Measurements from ENCODE around the gene KIF26A.
"Not testable (repeated sequence)": the region's sequence is repeated elsewhere in the genome, so short reads cannot be mapped to it uniquely, and the experiment has no call there.

KIF26A gene

GRCh38 chr14:104225278-104226190 lies 87.1 kb downstream of the KIF26A start:
- not testable (repeated sequence) for DNase-seq

- no peak for DNase-seq
Measured at GRCh38 chr14:104226421-104227383, 88.3 kb downstream of the KIF26A start.

- no peak for DNase-seq
Measured at GRCh38 chr14:104227806-104228205, 89.4 kb downstream of the KIF26A start.

- no peak for DNase-seq
Measured at GRCh38 chr14:104228221-104228620, 89.8 kb downstream of the KIF26A start.

- no peak for DNase-seq
Measured at GRCh38 chr14:104228716-104229533, 90.5 kb downstream of the KIF26A start.

- DNase-seq = no peak
Measured at GRCh38 chr14:104229534-104230055, 91.2 kb downstream of the KIF26A start.

- DNase-seq = no peak
Measured at GRCh38 chr14:104230119-104230815, 91.9 kb downstream of the KIF26A start.
